GM23338 (cell line): Measurements from ENCODE around the gene S1PR2.

Experiments used
- EZH2 ChIP-seq: fragments of 200-600 bp; sonication (generic); IDR thresholded peaks from one replicate; pipeline ENCODE4 v1.8.0; 2017; ENCODE audit warnings: antibody characterized with exemption, mild to moderate bottlenecking, low read depth; ENCODE audit not compliant: unreplicated experiment
- EZH2phosphoT487 ChIP-seq: fragments of 200-600 bp; sonication (generic); IDR thresholded peaks from one replicate; pipeline ENCODE4 v1.8.1; 2018; ENCODE audit warnings: antibody characterized with exemption; ENCODE audit not compliant: unreplicated experiment
- JUNB ChIP-seq: IDR thresholded peaks from one replicate; pipeline ENCODE4 v1.6.1; 2016; ENCODE audit warnings: antibody characterized with exemption; ENCODE audit not compliant: unreplicated experiment
- POLR2AphosphoS5 ChIP-seq: IDR thresholded peaks from 2 replicates; pipeline ENCODE4 v1.6.1; 2016; ENCODE audit warnings: antibody characterized with exemption, low read depth
- STAT1 ChIP-seq: IDR thresholded peaks from one replicate; pipeline ENCODE4 v1.6.1; 2016; ENCODE audit warnings: antibody characterized with exemption; ENCODE audit not compliant: unreplicated experiment
- TF ChIP-seq, protein P1 (sequence below), 2 experiments: fragments of 200-600 bp in 1 of 2; sonication (generic) in 1 of 2; conservative IDR thresholded peaks; 2 replicates each; pipeline versions ENCODE4 v1.5.1 to v1.6.1; 2016 to 2017; ENCODE audit warnings: antibody characterized with exemption in 2 of 2, low read depth in 2 of 2, mild to moderate bottlenecking in 2 of 2, moderate library complexity in 1 of 2

DNA sequence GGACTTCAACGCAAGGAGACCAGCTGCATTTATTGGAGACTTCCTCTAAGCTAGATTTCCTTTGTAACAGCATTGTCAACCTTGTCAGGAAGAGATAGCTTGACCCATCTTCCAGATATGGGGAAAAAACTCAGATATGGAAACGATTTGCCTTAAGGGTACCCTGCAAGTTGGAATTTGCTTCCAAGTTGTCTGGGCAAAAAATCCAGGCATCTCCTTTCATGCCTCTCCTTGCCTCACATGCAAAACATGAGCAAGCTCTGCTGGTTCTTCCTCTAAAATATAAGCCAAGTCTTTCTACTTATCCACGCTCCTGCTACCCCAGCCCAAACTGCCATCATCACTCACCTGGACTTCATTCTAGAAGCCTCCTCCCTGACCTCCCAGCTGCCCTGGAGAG lies 30.0 kb downstream of the S1PR2 start:
- TF ChIP-seq, protein P1, sequence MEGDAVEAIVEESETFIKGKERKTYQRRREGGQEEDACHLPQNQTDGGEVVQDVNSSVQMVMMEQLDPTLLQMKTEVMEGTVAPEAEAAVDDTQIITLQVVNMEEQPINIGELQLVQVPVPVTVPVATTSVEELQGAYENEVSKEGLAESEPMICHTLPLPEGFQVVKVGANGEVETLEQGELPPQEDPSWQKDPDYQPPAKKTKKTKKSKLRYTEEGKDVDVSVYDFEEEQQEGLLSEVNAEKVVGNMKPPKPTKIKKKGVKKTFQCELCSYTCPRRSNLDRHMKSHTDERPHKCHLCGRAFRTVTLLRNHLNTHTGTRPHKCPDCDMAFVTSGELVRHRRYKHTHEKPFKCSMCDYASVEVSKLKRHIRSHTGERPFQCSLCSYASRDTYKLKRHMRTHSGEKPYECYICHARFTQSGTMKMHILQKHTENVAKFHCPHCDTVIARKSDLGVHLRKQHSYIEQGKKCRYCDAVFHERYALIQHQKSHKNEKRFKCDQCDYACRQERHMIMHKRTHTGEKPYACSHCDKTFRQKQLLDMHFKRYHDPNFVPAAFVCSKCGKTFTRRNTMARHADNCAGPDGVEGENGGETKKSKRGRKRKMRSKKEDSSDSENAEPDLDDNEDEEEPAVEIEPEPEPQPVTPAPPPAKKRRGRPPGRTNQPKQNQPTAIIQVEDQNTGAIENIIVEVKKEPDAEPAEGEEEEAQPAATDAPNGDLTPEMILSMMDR (conservative IDR thresholded peaks at IDR 0.05; ENCODE audit: low read depth in 2 of 2) = no peak
- TF ChIP-seq POLR2AphosphoS5 (no peak), JUNB (no peak), EZH2phosphoT487 (no peak), EZH2 (no peak), STAT1 (no peak)
